C4-2B (cell line): ENCODE results near the gene CYP2D6.
"Not testable (repeated sequence)": the region's sequence is repeated elsewhere in the genome, so short reads cannot be mapped to it uniquely, and the experiment has no call there.

Experiments used
- H3K27ac ChIP-seq: fragments of 450-650 bp; 2 replicates; pipeline ENCODE4 v1.5.1; 2017
- ZFX ChIP-seq: fragments of 450-650 bp; IDR thresholded peaks from 2 replicates; pipeline ENCODE4 v1.6.1; 2017
- TF ChIP-seq, protein P1 (sequence below): fragments of 450-650 bp; conservative IDR thresholded peaks from 2 replicates; pipeline ENCODE4 v1.5.1; 2017; ENCODE audit warnings: mild to moderate bottlenecking

CYP2D6 gene

DNA sequence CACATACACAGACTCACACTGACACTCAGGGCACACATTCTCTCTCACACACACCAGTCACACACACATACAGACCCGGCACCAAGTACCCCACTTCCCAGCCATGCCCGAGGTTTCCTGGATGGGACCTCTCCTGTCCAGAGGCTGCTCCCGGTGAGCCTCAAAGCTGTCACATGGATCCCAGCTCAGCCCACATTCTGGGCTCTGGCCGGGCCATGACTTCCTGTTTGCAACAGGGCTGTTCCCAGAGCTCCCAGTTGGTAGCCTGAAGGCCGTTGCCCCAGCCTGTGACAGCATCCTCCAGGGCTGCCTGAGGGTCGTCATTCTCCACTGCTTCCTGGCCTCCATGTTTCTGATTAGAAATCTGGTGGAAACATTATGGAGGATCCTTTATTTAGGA lies 14.6 kb upstream of the CYP2D6 start:
- H3K27ac ChIP-seq: no peak overlapping the region
- TF ChIP-seq, protein P1, sequence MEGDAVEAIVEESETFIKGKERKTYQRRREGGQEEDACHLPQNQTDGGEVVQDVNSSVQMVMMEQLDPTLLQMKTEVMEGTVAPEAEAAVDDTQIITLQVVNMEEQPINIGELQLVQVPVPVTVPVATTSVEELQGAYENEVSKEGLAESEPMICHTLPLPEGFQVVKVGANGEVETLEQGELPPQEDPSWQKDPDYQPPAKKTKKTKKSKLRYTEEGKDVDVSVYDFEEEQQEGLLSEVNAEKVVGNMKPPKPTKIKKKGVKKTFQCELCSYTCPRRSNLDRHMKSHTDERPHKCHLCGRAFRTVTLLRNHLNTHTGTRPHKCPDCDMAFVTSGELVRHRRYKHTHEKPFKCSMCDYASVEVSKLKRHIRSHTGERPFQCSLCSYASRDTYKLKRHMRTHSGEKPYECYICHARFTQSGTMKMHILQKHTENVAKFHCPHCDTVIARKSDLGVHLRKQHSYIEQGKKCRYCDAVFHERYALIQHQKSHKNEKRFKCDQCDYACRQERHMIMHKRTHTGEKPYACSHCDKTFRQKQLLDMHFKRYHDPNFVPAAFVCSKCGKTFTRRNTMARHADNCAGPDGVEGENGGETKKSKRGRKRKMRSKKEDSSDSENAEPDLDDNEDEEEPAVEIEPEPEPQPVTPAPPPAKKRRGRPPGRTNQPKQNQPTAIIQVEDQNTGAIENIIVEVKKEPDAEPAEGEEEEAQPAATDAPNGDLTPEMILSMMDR: no peak
- TF ChIP-seq ZFX: no peak

DNA sequence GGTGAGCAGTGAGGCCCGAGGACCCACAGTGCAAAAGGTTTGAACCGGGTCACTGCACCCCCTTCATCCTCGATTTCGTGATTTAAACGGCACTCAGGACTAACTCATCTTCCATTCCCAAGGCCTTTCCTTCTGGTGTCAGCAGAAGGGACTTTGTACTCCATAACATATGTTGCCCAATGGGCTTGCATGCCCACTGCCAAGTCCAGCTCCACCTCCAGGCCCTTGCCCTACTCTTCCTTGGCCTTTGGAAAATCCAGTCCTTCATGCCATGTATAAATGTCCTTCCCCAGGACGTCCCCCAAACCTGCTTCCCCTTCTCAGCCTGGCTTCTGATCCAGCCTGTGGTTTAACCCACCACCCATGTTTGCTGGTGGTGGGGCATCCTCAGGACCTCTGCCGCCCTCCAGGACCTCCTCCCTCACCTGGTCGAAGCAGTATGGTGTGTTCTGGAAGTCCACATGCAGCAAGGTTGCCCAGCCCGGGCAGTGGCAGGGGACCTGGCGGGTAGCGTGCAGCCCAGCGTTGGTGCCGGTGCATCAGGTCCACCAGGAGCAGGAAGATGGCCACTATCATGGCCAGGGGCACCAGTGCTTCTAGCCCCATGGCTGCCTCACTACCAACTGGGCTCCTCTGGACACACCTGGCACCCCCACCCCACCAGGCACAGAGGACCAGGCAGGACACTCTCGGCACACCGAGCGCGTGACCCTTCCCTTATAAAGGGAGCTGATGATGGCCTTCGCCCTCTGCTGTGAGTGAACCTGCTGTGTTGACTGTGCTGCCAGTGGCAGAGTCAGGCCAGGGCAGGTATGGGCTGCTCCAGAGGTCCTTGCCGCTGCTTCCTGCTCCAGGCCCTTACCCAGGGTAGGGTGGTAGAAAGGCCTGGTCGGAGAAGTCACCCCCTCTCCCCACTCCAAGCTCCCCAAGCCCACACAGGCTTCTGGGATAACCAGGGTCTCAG lies 13.5 kb upstream of the CYP2D6 start:
- H3K27ac ChIP-seq: not testable (repeated sequence)

DNA sequence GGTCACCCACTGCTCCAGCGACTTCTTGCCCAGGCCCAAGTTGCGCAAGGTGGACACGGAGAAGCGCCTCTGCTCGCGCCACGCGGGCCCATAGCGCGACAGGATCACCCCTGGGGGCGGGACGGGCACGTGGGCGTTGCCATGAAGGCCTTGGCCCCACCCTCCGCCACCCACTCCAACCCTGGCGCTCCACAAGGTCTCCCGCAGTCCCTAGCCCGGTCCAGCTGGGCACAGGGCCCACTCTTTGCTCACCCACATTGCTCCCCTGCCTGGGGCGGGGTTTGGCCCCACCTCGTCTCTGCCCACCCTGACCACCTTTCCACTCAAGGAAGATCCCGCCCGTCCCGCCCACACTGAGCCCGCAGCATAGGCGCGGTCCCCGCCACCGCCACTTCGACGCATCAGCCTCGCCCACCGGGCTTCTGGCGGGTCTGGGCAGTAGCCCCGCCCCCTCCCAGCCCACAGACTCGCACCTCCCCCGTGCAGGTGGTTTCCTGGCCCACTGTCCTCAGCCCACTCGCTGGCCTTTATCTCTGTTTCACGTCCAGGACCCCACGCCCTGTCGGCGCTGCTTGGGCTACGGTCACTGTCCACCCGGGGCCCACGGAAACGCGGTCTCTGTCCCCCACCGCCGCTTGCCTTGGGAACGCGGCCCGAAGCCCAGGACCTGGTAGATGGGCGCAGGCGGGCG lies 12.3 kb upstream of the CYP2D6 start:
- TF ChIP-seq ZFX: no peak
- TF ChIP-seq, protein P1: no peak
- no peak overlapping the region for H3K27ac ChIP-seq

DNA sequence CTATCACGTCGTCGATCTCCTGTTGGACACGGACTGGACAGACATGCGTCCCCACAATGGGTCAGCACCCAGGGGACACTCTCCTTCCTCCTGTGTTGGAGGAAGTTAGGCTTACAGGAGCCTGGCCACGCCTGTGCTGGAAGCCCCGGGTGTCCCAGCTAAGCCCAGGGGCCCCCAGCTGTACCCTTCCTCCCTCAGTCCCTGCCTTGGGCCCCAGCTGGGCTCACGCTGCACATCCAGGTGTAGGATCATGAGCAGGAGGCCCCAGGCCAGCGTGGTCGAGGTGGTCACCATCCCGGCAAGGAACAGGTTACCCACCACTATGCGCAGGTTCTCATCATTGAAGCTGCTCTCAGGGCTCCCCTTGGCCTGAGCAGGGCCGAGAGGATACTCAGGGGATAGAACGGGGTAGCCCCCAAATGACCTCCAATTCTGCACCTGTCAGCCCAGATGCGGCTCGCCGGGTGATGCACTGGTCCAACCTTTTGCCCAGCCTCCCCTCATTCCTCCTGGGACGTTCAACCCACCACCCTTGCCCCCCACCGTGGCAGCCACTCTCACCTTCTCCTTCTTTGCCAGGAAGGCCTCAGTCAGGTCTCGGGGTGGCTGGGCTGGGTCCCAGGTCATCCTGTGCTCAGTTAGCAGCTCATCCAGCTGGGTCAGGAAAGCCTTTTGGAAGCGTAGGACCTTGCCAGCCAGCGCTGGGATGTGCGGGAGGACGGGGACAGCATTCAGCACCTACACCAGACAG lies 10.9 kb upstream of the CYP2D6 start:
- H3K27ac ChIP-seq: not testable (repeated sequence)

DNA sequence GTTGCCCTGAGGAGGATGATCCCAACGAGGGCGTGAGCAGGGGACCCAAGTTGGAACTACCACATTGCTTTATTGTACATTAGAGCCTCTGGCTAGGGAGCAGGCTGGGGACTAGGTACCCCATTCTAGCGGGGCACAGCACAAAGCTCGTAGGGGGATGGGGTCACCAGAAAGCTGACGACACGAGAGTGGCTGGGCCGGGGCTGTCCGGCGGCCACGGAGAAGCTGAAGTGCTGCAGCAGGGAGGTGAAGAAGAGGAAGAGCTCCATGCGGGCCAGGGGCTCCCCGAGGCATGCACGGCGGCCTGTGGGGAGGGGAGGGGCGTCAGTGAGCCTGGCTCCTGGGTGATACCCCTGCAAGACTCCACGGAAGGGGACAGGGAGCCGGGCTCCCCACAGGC lies 9.5 kb upstream of the CYP2D6 start:
- not testable (repeated sequence) for H3K27ac ChIP-seq

DNA sequence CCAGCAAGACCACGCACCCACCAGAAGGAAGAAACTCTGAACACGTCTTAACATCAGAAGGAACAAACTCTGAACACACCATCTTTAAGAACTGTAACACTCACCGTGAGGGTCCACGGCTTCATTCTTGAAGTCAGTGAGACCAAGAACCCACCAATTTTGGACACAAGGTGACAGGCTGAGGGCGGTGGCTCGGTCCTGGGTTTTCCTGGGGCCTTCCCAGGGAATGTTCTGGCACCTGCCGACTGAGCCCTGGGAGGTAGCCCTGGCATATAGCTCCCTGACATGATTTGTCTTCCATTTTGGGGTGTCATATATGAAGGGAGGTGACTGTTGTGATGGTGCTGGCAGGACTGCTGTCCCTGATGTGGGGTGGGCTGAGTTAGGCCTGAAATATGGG lies 8.9 kb upstream of the CYP2D6 start:
- H3K27ac ChIP-seq: not testable (repeated sequence)

DNA sequence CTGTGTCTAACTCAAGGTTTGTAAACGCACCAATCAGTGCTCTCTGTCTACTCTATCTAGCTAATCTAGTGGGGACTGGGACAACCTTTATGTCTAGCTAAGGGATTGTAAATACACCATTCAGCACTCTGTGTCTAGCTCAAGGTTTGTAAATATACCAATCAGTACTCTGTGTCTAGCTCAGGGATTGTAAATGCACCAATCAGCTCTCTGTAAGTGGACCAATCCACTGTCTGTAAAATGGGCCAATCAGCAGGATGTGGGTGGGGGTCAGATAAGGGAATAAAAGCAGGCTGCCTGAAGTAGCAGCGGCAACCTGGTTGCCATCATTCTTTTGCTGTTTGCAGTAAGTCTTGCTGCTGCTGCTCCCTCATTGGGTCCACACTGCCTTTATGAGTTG lies 8.4 kb upstream of the CYP2D6 start:
- TF ChIP-seq, protein P1: no peak
- no peak for TF ChIP-seq ZFX

DNA sequence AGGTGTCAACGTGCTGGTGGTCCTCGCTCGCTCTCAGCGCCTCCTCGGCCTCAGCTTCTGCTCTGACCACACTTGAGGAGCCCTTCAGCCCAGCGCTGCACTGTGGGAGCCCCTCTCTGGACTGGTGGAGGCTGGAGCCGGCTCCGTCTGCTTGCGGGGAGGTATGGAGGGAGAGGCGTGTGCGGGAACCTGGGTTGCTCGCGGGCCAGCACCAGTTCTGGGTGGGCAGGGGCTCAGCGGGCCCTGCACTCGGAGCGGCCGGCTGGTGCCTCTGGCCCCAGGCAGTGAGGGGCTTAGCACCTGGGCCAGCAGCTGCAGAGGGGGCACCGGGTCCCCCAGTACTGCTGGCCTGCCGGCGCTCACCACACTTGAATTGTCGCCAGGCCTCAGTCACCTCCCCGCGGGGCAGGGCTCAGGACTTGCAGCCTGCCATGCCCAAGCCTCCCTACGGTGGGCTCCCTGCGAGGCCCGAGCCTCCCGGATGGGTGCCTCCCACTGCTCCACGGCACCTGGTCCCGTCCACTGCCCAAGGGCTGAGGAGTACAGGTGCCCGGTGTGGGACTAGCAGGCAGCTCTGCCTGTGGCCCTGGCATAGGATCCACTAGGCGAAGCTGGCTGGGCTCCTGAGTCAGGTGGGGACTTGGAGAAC lies 7.6 kb upstream of the CYP2D6 start:
- TF ChIP-seq, protein P1: no peak
- TF ChIP-seq ZFX: no peak
- H3K27ac ChIP-seq: no peak overlapping the region

More for the DNA sequence above, 8.4 kb upstream of the CYP2D6 start:
- no peak overlapping the region for H3K27ac ChIP-seq

DNA sequence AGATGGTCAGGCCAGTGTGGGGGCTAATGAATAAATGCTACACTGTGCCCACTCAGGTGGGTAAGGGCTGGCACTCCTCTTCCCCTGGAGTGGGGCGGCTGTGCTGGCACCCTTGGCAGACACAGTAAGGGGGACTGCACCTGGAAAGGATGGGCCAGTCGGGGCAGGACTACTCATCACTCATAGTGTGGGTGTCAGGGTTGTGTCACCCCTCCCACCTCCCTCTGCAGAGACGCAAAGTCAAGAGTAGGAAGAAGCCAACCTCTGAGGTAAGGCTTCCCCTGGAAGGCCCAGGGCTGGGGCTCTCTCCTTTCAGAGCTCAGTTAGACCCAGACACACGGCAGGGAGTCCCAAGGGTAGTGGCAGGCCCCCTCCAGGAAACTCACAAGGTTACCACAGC lies 5.1 kb upstream of the CYP2D6 start:
- H3K27ac ChIP-seq: not testable (repeated sequence)
